HTERT RPE-1 (cell line): ENCODE measurements around the gene LDAF1.
"Not testable (repeated sequence)": the region's sequence is repeated elsewhere in the genome, so short reads cannot be mapped to it uniquely, and the experiment has no call there.

Experiments used
- in situ Hi-C: fragments of 300-500 bp; cut with MboI; formaldehyde crosslinking; loops from 4 replicates; pipeline ENCODE4 v1.14.3; 2020; ENCODE audit warnings: low sequenced_read_pairs

Gene LDAF1

GRCh38 chr16:21194771-21195301 is 36.4 kb downstream of the LDAF1 start:
- in situ Hi-C loops = no loop called here

- in situ Hi-C loops = not testable (repeated sequence)
These were observed 36.9 kb downstream of the LDAF1 start for GRCh38 chr16:21195330-21195729.

GRCh38 chr16:21197112-21197511 is 38.6 kb downstream of the LDAF1 start:
- in situ Hi-C loops = no loop called here

GRCh38 chr16:21197621-21198020 is 39.1 kb downstream of the LDAF1 start:
- in situ Hi-C loops = no loop called here

- in situ Hi-C loops = no loop called here
These were observed 41.2 kb downstream of the LDAF1 start for GRCh38 chr16:21199607-21200218.

GRCh38 chr16:21203155-21203797 is 44.8 kb downstream of the LDAF1 start:
- in situ Hi-C loops = no loop called here

GRCh38 chr16:21205303-21205702 is 46.8 kb downstream of the LDAF1 start:
- in situ Hi-C loops = no loop called here

GRCh38 chr16:21206550-21206949 is 48.1 kb downstream of the LDAF1 start:
- in situ Hi-C loops = no loop called here

GRCh38 chr16:21208446-21209230 is 50.2 kb downstream of the LDAF1 start:
- in situ Hi-C loops = no loop called here

- in situ Hi-C loops = no loop called here
These were observed 53.0 kb downstream of the LDAF1 start, which contains the start of gene ZP2 for GRCh38 chr16:21211486-21211885. TSS of gene ZP2 (minus strand) at chr16:21211574. CDS start at chr16:21211547, 27 bp downstream.

- in situ Hi-C loops = no loop called here
These were observed 55.6 kb downstream of the LDAF1 start for GRCh38 chr16:21214086-21214485.

- in situ Hi-C loops = no loop called here
These were observed 58.6 kb downstream of the LDAF1 start for GRCh38 chr16:21217121-21217520.

- in situ Hi-C loops = no loop called here
These were observed 59.7 kb downstream of the LDAF1 start for GRCh38 chr16:21218153-21218552.

- in situ Hi-C loops = no loop called here
These were observed 61.1 kb downstream of the LDAF1 start for GRCh38 chr16:21219551-21219950.

- in situ Hi-C loops = no loop called here
These were observed 64.2 kb downstream of the LDAF1 start for GRCh38 chr16:21222495-21223337.

- in situ Hi-C loops = no loop called here
These were observed 65.3 kb downstream of the LDAF1 start for GRCh38 chr16:21223787-21224186.

GRCh38 chr16:21224800-21225199 is 66.3 kb downstream of the LDAF1 start:
- in situ Hi-C loops = no loop called here

- in situ Hi-C loops = no loop called here
These were observed 68.3 kb downstream of the LDAF1 start for GRCh38 chr16:21226749-21227148.

GRCh38 chr16:21227866-21228265 is 69.4 kb downstream of the LDAF1 start:
- in situ Hi-C loops = no loop called here

- in situ Hi-C loops = no loop called here
These were observed 69.9 kb downstream of the LDAF1 start for GRCh38 chr16:21228361-21228872.
